MM.1S (cell line): Measurements from ENCODE around the gene RWDD2A.

Experiments
- CTCF ChIP-seq: fragments of 300-600 bp; sonication (generic); IDR thresholded peaks from 2 replicates; pipeline ENCODE4 v1.5.1; 2016; ENCODE audit warnings: antibody characterized with exemption, low read length, mixed read lengths
- EZH2 ChIP-seq: fragments of 300-600 bp; sonication (generic); optimal IDR thresholded peaks from 2 replicates; pipeline ENCODE3; 2017; ENCODE audit warnings: low read depth, mild to moderate bottlenecking, antibody characterized with exemption, low read length, mixed read lengths

GRCh38 chr6:83183082-83183828 lies 9.9 kb upstream of the RWDD2A start:
- TF ChIP-seq CTCF (no peak), EZH2 (no peak)
